Measurements from ENCODE around the gene IFT81. TPM values are rescaled to one million over a fixed set of nuclear protein-coding genes. Genes with fewer than 3 reads are reported as not detected.

Gene IFT81
- total RNA-seq, 1 experiment from 2014 or later, result 4.9 TPM

- no peak for DNase-seq (ENCODE audit: low read depth)
Observed at GRCh38 chr12:110157539-110157938, 33.4 kb downstream of the IFT81 start.

GRCh38 chr12:110159671-110160245 is 35.6 kb downstream of the IFT81 start:
- no peak for DNase-seq (ENCODE audit: low read depth)

GRCh38 chr12:110165540-110166159 is 41.5 kb downstream of the IFT81 start:
- DNase-seq (ENCODE audit: low read depth), result no peak

- DNase-seq (ENCODE audit: low read depth), result no peak
Observed at GRCh38 chr12:110168732-110169455, 44.7 kb downstream of the IFT81 start.

GRCh38 chr12:110170535-110171185 is 46.5 kb downstream of the IFT81 start:
- no peak for DNase-seq (ENCODE audit: low read depth)

GRCh38 chr12:110171186-110171538 is 47.0 kb downstream of the IFT81 start:
- no peak for DNase-seq (ENCODE audit: low read depth)

- no peak for DNase-seq (ENCODE audit: low read depth)
Observed at GRCh38 chr12:110171636-110172035, 47.5 kb downstream of the IFT81 start.

- DNase-seq (ENCODE audit: low read depth), result no peak
Observed at GRCh38 chr12:110174373-110174996, 50.3 kb downstream of the IFT81 start.

GRCh38 chr12:110175201-110175600 is 51.0 kb downstream of the IFT81 start:
- DNase-seq (ENCODE audit: low read depth), result no peak

GRCh38 chr12:110176745-110177144 is 52.6 kb downstream of the IFT81 start:
- no peak for DNase-seq (ENCODE audit: low read depth)

GRCh38 chr12:110179291-110179690 is 55.1 kb downstream of the IFT81 start:
- DNase-seq (ENCODE audit: low read depth), result peak; percentile 66

GRCh38 chr12:110180591-110181005 is 56.4 kb downstream of the IFT81 start:
- no peak for DNase-seq (ENCODE audit: low read depth)

GRCh38 chr12:110182281-110182680 is 58.1 kb downstream of the IFT81 start:
- DNase-seq (ENCODE audit: low read depth), result no peak

- DNase-seq (ENCODE audit: low read depth), result no peak
Observed at GRCh38 chr12:110183386-110183785, 59.2 kb downstream of the IFT81 start.

GRCh38 chr12:110185626-110186025 is 61.5 kb downstream of the IFT81 start:
- DNase-seq (ENCODE audit: low read depth), result no peak

GRCh38 chr12:110186059-110186458 is 61.9 kb downstream of the IFT81 start:
- no peak for DNase-seq (ENCODE audit: low read depth)

GRCh38 chr12:110193196-110193595 is 69.0 kb downstream of the IFT81 start:
- no peak for DNase-seq (ENCODE audit: low read depth)

GRCh38 chr12:110197003-110197402 is 72.8 kb downstream of the IFT81 start:
- DNase-seq (ENCODE audit: low read depth), result no peak

- no peak for DNase-seq (ENCODE audit: low read depth)
Observed at GRCh38 chr12:110198386-110198785, 74.2 kb downstream of the IFT81 start.

- DNase-seq (ENCODE audit: low read depth), result peak; percentile 82
Observed at GRCh38 chr12:110199339-110200123, 75.4 kb downstream of the IFT81 start.

- DNase-seq (ENCODE audit: low read depth), result no peak
Observed at GRCh38 chr12:110200124-110200417, 75.9 kb downstream of the IFT81 start.

Measured in HT1080 (cell line).